Calu3 (cell line): ENCODE results near the gene FABP7. TPM values are rescaled to one million over a fixed set of nuclear protein-coding genes. Genes with fewer than 3 reads are reported as not detected.

ENCODE experiments used
- BruUV-seq: library from RNA; stranded (reverse); fragments of 400-500 nt; replicated peaks from 2 replicates; lab custom pipeline; 2021; lab: Mats Ljungman, UMichigan
- CTCF ChIA-PET: fragments of 300-600 bp; sonication (Branson Sonifier 250); formaldehyde crosslinking; loops from one replicate; lab custom pipeline; 2022; ENCODE audit warnings: antibody characterized with exemption; lab: Charles Lee
- DNase-seq: peaks from one replicate; pipeline ENCODE4 v3.0.0; 2022
- H3K27ac Mint-ChIP-seq: one replicate; pipeline ENCODE4 v1.8.0; 2022; ENCODE audit warnings: mixed read lengths; ENCODE audit not compliant: unreplicated experiment
- H3K27me3 Mint-ChIP-seq: one replicate; pipeline ENCODE4 v1.8.0; 2022; ENCODE audit warnings: mixed read lengths; ENCODE audit not compliant: unreplicated experiment
- H3K36me3 Mint-ChIP-seq: one replicate; pipeline ENCODE4 v1.8.0; 2022; ENCODE audit warnings: mild to moderate bottlenecking, moderate library complexity, mixed read lengths; ENCODE audit not compliant: insufficient read depth, unreplicated experiment
- H3K4me1 Mint-ChIP-seq: one replicate; pipeline ENCODE4 v1.8.0; 2022; ENCODE audit warnings: mild to moderate bottlenecking, low read depth, mixed read lengths; ENCODE audit not compliant: unreplicated experiment
- H3K4me3 Mint-ChIP-seq: one replicate; pipeline ENCODE4 v1.8.0; 2022; ENCODE audit warnings: mild to moderate bottlenecking, low read depth, moderate library complexity, mixed read lengths; ENCODE audit not compliant: unreplicated experiment
- H3K9me3 Mint-ChIP-seq: one replicate; pipeline ENCODE4 v1.8.0; 2022; ENCODE audit warnings: low read depth, mixed read lengths; ENCODE audit not compliant: unreplicated experiment
- intact Hi-C: fragments of 100-400 bp; cut with micrococcal nuclease; formaldehyde crosslinking; loops from one replicate; pipeline ENCODE4 v1.10.0; 2022; ENCODE audit not compliant: unreplicated experiment
- total RNA-seq: library from RNA; stranded (reverse); gene quantifications from 2 replicates; pipeline ENCODE4 v1.2.3, GENCODE V29; 2022
- TF ChIP-seq, protein P1 (sequence below): fragments of 200-600 bp; IDR thresholded peaks from one replicate; pipeline ENCODE4 v1.8.0; 2022; ENCODE audit warnings: antibody characterized with exemption; ENCODE audit not compliant: unreplicated experiment

Gene FABP7
- total RNA-seq, 1 experiment from 2014 or later, result not detected

DNA sequence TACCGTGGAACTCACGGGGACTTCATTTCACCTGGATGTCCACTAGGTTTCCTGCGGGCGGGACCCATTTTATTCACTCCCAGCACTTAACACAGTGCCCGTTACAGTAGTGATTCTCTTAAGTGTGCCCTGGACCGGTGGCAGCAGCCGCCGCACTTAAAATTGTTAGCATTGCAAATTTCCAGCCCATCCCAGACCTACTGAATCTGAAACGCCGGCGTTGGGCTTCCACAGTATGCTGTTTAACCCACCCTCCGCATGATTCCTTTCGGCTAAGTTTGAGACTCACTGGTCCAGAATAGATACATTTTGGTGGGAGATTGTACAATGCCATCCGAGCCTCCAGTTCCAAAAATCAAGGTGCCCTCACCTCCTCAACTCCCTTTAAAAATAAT, 10.5 kb downstream of the FABP7 start:
- Mint-ChIP-seq H3K27me3 (no peaks in the 10 kb centered on the region), H3K36me3 (peaks cover 14% of the 10 kb centered on the region), H3K9me3 (no peaks in the 10 kb centered on the region), H3K27ac (peak overlapping the region; percentile 73), H3K4me1 (peaks cover 11% of the 10 kb centered on the region), H3K4me3 (peak overlapping the region; percentile 93)
- DNase-seq, result no peak
- CTCF ChIA-PET, result interaction anchor here (1.1 to 2.0 kb wide), 4 partner anchors 8 to 49 kb away, joined by 5 to 16 read pairs (median 8); no protein-coding TSS in a partner anchor
- TF ChIP-seq, protein P1, sequence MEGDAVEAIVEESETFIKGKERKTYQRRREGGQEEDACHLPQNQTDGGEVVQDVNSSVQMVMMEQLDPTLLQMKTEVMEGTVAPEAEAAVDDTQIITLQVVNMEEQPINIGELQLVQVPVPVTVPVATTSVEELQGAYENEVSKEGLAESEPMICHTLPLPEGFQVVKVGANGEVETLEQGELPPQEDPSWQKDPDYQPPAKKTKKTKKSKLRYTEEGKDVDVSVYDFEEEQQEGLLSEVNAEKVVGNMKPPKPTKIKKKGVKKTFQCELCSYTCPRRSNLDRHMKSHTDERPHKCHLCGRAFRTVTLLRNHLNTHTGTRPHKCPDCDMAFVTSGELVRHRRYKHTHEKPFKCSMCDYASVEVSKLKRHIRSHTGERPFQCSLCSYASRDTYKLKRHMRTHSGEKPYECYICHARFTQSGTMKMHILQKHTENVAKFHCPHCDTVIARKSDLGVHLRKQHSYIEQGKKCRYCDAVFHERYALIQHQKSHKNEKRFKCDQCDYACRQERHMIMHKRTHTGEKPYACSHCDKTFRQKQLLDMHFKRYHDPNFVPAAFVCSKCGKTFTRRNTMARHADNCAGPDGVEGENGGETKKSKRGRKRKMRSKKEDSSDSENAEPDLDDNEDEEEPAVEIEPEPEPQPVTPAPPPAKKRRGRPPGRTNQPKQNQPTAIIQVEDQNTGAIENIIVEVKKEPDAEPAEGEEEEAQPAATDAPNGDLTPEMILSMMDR, result no peak
- intact Hi-C loops, result no loop called here
- BruUV-seq, result no TSS peak

DNA sequence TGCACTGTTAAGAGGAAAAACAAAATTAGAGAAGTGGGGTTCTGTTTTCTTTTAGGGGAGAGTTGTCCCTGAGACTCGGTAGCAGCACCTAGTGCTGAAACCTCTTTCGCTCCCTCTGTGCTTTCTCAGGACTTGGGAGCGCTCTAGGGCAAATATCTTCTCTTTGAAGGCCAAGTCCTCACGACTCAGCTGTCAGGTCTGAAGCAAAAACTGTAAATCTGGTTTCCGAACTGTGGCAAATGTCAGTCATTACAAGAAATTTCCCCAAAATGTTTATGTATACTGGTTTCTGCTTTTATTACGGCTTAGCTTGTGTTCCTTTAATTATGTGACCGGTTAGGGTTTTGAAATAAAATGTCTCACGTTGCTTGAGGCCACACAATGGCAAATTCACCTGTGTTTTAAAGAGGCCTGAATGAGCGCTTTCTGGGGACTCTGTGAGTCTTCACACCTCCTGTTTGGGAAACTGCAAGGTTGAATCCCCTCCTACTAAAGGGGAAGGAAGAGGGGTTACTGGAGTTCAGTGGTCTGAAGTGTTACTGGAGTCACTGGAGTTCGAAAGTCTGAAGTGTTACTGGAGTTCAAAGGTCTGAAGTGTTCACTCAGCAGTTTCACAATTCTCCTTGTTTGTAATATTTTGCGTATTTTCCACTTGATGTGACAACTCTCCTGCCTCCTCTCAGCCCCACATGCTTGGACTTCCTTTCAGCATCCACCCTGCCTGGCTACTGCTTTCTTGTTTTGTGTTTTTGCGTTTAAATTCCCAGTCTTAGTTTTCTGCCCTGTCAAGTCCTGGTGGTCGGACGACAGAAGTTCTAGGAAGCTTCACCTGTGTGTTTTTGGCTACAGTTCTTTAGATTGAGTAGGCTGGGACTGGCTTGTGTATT, 11.2 kb downstream of the FABP7 start:
- intact Hi-C loops, result no loop called here
- Mint-ChIP-seq H3K27ac (no peak overlapping the region), H3K4me3 (peak overlapping the region; percentile 93), H3K27me3 (no peaks in the 10 kb centered on the region), H3K4me1 (peaks cover 11% of the 10 kb centered on the region), H3K9me3 (no peaks in the 10 kb centered on the region), H3K36me3 (peaks cover 14% of the 10 kb centered on the region)
- no TSS peak for BruUV-seq
- DNase-seq, result no peak
- TF ChIP-seq, protein P1, result no peak
- CTCF ChIA-PET, result no interaction called here

GRCh38 chr6:122791310-122791679, 11.8 kb downstream of the FABP7 start:
- H3K36me3 Mint-ChIP-seq, result peaks cover 14% of the 10 kb centered on the region
- intact Hi-C loops, result no loop called here
- no peak for DNase-seq
- H3K4me3 Mint-ChIP-seq, result peak overlapping the region; percentile 93
- TF ChIP-seq, protein P1, result no peak
- CTCF ChIA-PET, result no interaction called here
- H3K9me3 Mint-ChIP-seq, result no peaks in the 10 kb centered on the region
- peaks cover 11% of the 10 kb centered on the region for H3K4me1 Mint-ChIP-seq
- BruUV-seq, result no TSS peak
- no peak overlapping the region for H3K27ac Mint-ChIP-seq
- H3K27me3 Mint-ChIP-seq, result no peaks in the 10 kb centered on the region

- Mint-ChIP-seq H3K36me3 (peaks cover 14% of the 10 kb centered on the region), H3K27me3 (no peaks in the 10 kb centered on the region)
These were observed 13.2 kb downstream of the FABP7 start for GRCh38 chr6:122792766-122793165.

More at GRCh38 chr6:122792766-122793165, 13.2 kb downstream of the FABP7 start:
- no peak for DNase-seq
- no peaks in the 10 kb centered on the region for H3K9me3 Mint-ChIP-seq
- TF ChIP-seq, protein P1, result no peak
- H3K4me1 Mint-ChIP-seq, result peaks cover 13% of the 10 kb centered on the region
- CTCF ChIA-PET, result no interaction called here
- H3K4me3 Mint-ChIP-seq, result no peak overlapping the region
- no peak overlapping the region for H3K27ac Mint-ChIP-seq
- intact Hi-C loops, result no loop called here
- BruUV-seq, result no TSS peak
